Breast epithelium (tissue), 4 donors: ENCODE data around the gene PFDN5. TPM values are rescaled to one million over a fixed set of nuclear protein-coding genes. Genes with fewer than 3 reads are reported as not detected.

ENCODE experiments used
- DNase-seq, 2 donors: peaks; one replicate each; pipeline ENCODE4 v3.0.0-alpha.2; 2019; ENCODE audit warnings: low spot score in 2 of 2
- H3K27ac ChIP-seq, 2 donors: fragments of 200-600 bp; sonication (generic) in 1 of 2; one replicate each; pipeline ENCODE4 v1.5.1; 2016 to 2019; ENCODE audit warnings: mild to moderate bottlenecking in 1 of 2
- H3K27me3 ChIP-seq, 2 donors: fragments of 200-600 bp; sonication (generic) in 1 of 2; one replicate each; pipeline versions ENCODE4 v1.5.1 to v1.6.0; 2017 to 2019; ENCODE audit warnings: control low read depth in 1 of 2, mild to moderate bottlenecking in 1 of 2
- H3K36me3 ChIP-seq: fragments of 200-600 bp; one replicate; pipeline ENCODE4 v1.5.1; 2019
- H3K4me1 ChIP-seq, 2 donors: fragments of 200-600 bp; sonication (generic); one replicate each; pipeline ENCODE4 v1.5.1; 2016 to 2019; ENCODE audit warnings: control low read depth in 1 of 2
- H3K4me3 ChIP-seq, 3 donors: fragments of 200-600 bp; sonication (generic); 1 replicate in 2 of 3; 2 replicates in 1 of 3; pipeline ENCODE4 v1.5.1; 2016 to 2019; ENCODE audit warnings: mild to moderate bottlenecking in 3 of 3, moderate library complexity in 2 of 3
- H3K9me3 ChIP-seq, 2 donors: fragments of 200-600 bp; sonication (generic) in 1 of 2; one replicate each; pipeline ENCODE4 v1.5.1; 2016 to 2019; ENCODE audit warnings: control low read depth in 1 of 2
- CTCF ChIP-seq, 3 donors: fragments of 450-650 bp; IDR thresholded peaks; one replicate each; pipeline ENCODE4 v1.5.1; 2016 to 2017; ENCODE audit warnings: antibody characterized with exemption in 3 of 3, mild to moderate bottlenecking in 3 of 3, moderate library complexity in 3 of 3
- POLR2A ChIP-seq: fragments of 450-650 bp; IDR thresholded peaks from one replicate; pipeline ENCODE4 v1.6.1; 2016; ENCODE audit warnings: antibody characterized with exemption, mild to moderate bottlenecking, moderate library complexity
- POLR2AphosphoS5 ChIP-seq, 3 donors: sonication (generic); formaldehyde crosslinking; IDR thresholded peaks; one replicate each; pipeline ENCODE4 v1.6.1; 2017; ENCODE audit warnings: antibody characterized with exemption in 3 of 3
- intact Hi-C: fragments of 100-400 bp; cut with DNase I; formaldehyde crosslinking; loops from one replicate; pipeline ENCODE4 v1.15.1; 2023; ENCODE audit warnings: low total_unique reads
- total RNA-seq, 3 donors: library from RNA; depleted of rRNA; stranded (reverse); fragments of >200 nt; gene quantifications; one replicate each; pipeline ENCODE4 v1.1.0, GENCODE V29; 2016

The PFDN5 gene
- total RNA-seq, 3 donors from 2014 or later, result 764 to 1,048 (median 840) TPM

- DNase-seq, result no peak
- Histone ChIP-seq H3K36me3 (no peaks in the 10 kb centered on the region), H3K4me1 (no peaks in the 10 kb centered on the region), H3K27me3 (peaks cover 0 to 18% of the 10 kb centered on the region in 2 donors), H3K27ac (no peak overlapping the region), H3K4me3 (no peak overlapping the region), H3K9me3 (no peaks in the 10 kb centered on the region)
- TF ChIP-seq CTCF (IDR thresholded peaks at IDR 0.05), result no peak
- no peak for TF ChIP-seq POLR2A
- intact Hi-C loops, result loop anchor here (5.0 kb wide), 1 partner anchor 163 kb away; no protein-coding TSS in a partner anchor
Measured at GRCh38 chr12:53340398-53340797, 45.1 kb downstream of the PFDN5 start.

GRCh38 chr12:53343449-53343848 lies 48.1 kb downstream of the PFDN5 start:
- no peak for TF ChIP-seq CTCF (IDR thresholded peaks at IDR 0.05)
- TF ChIP-seq POLR2AphosphoS5 (IDR thresholded peaks at IDR 0.05), result no peak
- no peak for TF ChIP-seq POLR2A
- H3K27me3 ChIP-seq, result peaks cover 0 to 4% of the 10 kb centered on the region in 2 donors
- no peak overlapping the region for H3K4me3 ChIP-seq
- no peaks in the 10 kb centered on the region for H3K4me1 ChIP-seq
- no peak overlapping the region for H3K27ac ChIP-seq
- intact Hi-C loops, result loop anchor here (5.0 kb wide), 1 partner anchor 166 kb away; no protein-coding TSS in a partner anchor
- H3K36me3 ChIP-seq, result no peaks in the 10 kb centered on the region
- no peaks in the 10 kb centered on the region for H3K9me3 ChIP-seq
- DNase-seq, result no peak

- Histone ChIP-seq H3K4me3 (peak overlapping the region in 1 of 3 donors; percentile 78), H3K4me1 (no peaks in the 10 kb centered on the region)
Measured at GRCh38 chr12:53343969-53344368, 48.6 kb downstream of the PFDN5 start.

GRCh38 chr12:53344487-53344823 lies 49.1 kb downstream of the PFDN5 start:
- intact Hi-C loops, result loop anchor here (5.0 kb wide), 1 partner anchor 167 kb away; no protein-coding TSS in a partner anchor
- Histone ChIP-seq H3K36me3 (no peaks in the 10 kb centered on the region), H3K4me3 (peak overlapping the region; percentile 70 to 78 (median 72)), H3K9me3 (no peaks in the 10 kb centered on the region), H3K27ac (peak overlapping the region; percentile 70 to 87), H3K27me3 (no peaks in the 10 kb centered on the region), H3K4me1 (no peaks in the 10 kb centered on the region)
- no peak for DNase-seq
- TF ChIP-seq POLR2A (no peak), CTCF (IDR thresholded peaks at IDR 0.05) (no peak), POLR2AphosphoS5 (IDR thresholded peaks at IDR 0.05) (no peak)

More at GRCh38 chr12:53343969-53344368, 48.6 kb downstream of the PFDN5 start:
- Histone ChIP-seq H3K27ac (peak overlapping the region in 1 of 2 donors; percentile 87), H3K36me3 (no peaks in the 10 kb centered on the region), H3K27me3 (no peaks in the 10 kb centered on the region), H3K9me3 (no peaks in the 10 kb centered on the region)
- intact Hi-C loops, result loop anchor here (5.0 kb wide), 1 partner anchor 167 kb away; no protein-coding TSS in a partner anchor
- TF ChIP-seq POLR2AphosphoS5 (IDR thresholded peaks at IDR 0.05) (no peak), POLR2A (no peak), CTCF (IDR thresholded peaks at IDR 0.05) (no peak)
- DNase-seq, result no peak

- Histone ChIP-seq H3K27ac (peak overlapping the region; percentile 70 to 87), H3K27me3 (no peaks in the 10 kb centered on the region), H3K36me3 (no peaks in the 10 kb centered on the region), H3K4me3 (peak overlapping the region; percentile 70 to 78 (median 72)), H3K9me3 (no peaks in the 10 kb centered on the region), H3K4me1 (no peaks in the 10 kb centered on the region)
- TF ChIP-seq CTCF (IDR thresholded peaks at IDR 0.05) (peak in 2 of 3 donors; percentile 52 to 76), POLR2A (no peak), POLR2AphosphoS5 (IDR thresholded peaks at IDR 0.05) (peak in 2 of 3 donors; percentile 53 to 65)
- intact Hi-C loops, result loop anchor here (5.0 kb wide), 1 partner anchor 168 kb away; no protein-coding TSS in a partner anchor
- DNase-seq, result peak; percentile 71 to 72
Measured at GRCh38 chr12:53344824-53345485, 49.6 kb downstream of the PFDN5 start.
